Measurements from ENCODE around the gene CLNK.

The CLNK gene

DNA sequence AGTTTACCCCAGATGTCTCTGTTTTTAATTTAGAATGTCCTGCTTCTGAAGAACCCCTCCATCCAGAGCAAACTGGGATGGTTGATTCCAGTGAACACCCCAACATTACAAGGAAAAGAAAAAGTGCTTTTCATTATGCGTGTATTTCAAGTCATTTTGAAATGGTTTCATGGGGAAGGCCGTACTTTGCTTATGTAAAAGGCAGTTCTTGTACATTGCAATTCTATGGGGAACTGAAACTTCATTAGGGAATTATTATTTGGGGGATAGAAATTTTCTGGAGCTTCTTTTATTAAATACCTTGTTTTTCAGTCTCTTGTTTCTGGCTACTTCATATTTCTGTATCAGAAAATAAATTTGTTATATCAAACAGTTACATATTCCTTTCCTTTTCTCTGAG, 130.4 kb downstream of the CLNK start:
- Histone ChIP-seq H3K4me1 (ENCODE audit: control insufficient read depth, insufficient read depth, low read length) (no peaks in the 10 kb centered on the region), H3K9me3 (ENCODE audit: control insufficient read depth in 2 of 2, low read length in 2 of 2) (no peaks in the 10 kb centered on the region), H3K4me3 (ENCODE audit: low read length in 2 of 2) (no peak overlapping the region), H3K27ac (ENCODE audit: low read length) (no peak overlapping the region), H3K36me3 (ENCODE audit: control insufficient read depth in 2 of 2, insufficient read depth in 2 of 2, low read length in 2 of 2) (no peaks in the 10 kb centered on the region), H3K9ac (ENCODE audit: low read length in 2 of 2) (no peak overlapping the region), H3K27me3 (ENCODE audit: control insufficient read depth in 1 of 2, insufficient read depth in 2 of 2, low read length in 2 of 2) (peaks cover 3% of the 10 kb centered on the region in 2 donors)

DNA sequence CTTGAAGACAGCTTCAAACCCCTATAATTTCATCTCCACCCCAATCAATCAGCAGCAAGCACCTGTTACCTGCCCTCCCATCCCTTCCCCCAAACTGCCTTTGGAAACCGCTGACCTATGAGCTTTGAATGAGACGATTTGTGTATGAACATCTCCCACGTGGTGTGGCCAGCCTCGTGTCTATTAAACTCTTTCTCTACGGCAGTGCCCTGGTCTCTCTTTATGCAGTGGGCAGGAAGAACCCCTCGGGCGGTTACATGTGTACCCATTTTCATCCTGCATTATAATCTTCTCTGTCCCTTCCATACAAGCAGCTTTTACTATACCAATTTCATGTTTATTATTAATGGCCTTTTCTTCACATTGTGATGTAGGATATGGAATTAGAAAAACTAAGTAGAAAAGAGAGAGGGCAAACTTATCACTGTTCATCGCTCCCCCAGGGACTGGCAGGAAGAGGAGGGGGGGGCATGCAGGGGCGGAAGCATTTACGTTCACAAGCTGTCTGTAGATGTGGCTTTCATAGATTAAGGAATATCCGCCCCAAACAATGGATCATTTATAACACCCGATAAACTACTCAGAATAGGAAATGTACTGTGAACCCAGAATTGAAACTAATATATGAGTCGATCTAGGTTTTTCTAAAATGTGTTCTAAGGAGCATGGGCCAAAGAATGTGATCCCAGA, 131.8 kb downstream of the CLNK start:
- H3K36me3 ChIP-seq (ENCODE audit: control insufficient read depth in 2 of 2, insufficient read depth in 2 of 2, low read length in 2 of 2) = no peaks in the 10 kb centered on the region
- no peaks in the 10 kb centered on the region for H3K9me3 ChIP-seq (ENCODE audit: control insufficient read depth in 2 of 2, low read length in 2 of 2)
- H3K27ac ChIP-seq (ENCODE audit: low read length) = no peak overlapping the region
- H3K4me3 ChIP-seq (ENCODE audit: low read length in 2 of 2) = no peak overlapping the region
- no peaks in the 10 kb centered on the region for H3K4me1 ChIP-seq (ENCODE audit: control insufficient read depth, insufficient read depth, low read length)
- H3K9ac ChIP-seq (ENCODE audit: low read length in 2 of 2) = no peak overlapping the region
- peaks cover 0 to 3% of the 10 kb centered on the region in 2 donors for H3K27me3 ChIP-seq (ENCODE audit: control insufficient read depth in 1 of 2, insufficient read depth in 2 of 2, low read length in 2 of 2)

DNA sequence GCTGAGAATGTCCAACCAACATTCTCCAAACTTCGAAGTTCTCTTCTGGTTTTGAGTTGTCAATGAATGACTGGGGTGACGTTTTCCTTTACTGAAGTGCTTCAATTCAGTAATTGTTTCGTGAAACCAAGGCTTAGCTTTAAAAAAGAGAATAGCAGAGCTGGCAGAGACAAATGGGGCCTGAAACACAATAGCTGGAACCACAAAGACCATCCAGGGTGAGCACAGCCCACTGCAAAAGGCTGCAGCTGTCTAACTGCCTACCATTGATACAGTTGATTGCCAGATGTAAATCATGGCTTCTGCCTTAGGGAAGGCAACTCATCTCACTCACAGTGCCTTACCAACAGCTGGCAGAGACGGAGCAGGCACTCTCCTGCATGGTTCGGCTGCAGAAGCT, 148.7 kb downstream of the CLNK start:
- Histone ChIP-seq H3K9ac (ENCODE audit: low read length in 2 of 2) (no peak overlapping the region), H3K4me1 (ENCODE audit: control insufficient read depth, insufficient read depth, low read length) (no peaks in the 10 kb centered on the region), H3K27me3 (ENCODE audit: control insufficient read depth in 1 of 2, insufficient read depth in 2 of 2, low read length in 2 of 2) (peaks cover 0 to 2% of the 10 kb centered on the region in 2 donors), H3K9me3 (ENCODE audit: control insufficient read depth in 2 of 2, low read length in 2 of 2) (no peaks in the 10 kb centered on the region), H3K36me3 (ENCODE audit: control insufficient read depth in 2 of 2, insufficient read depth in 2 of 2, low read length in 2 of 2) (no peaks in the 10 kb centered on the region), H3K4me3 (ENCODE audit: low read length in 2 of 2) (no peak overlapping the region), H3K27ac (ENCODE audit: low read length) (no peak overlapping the region)

DNA sequence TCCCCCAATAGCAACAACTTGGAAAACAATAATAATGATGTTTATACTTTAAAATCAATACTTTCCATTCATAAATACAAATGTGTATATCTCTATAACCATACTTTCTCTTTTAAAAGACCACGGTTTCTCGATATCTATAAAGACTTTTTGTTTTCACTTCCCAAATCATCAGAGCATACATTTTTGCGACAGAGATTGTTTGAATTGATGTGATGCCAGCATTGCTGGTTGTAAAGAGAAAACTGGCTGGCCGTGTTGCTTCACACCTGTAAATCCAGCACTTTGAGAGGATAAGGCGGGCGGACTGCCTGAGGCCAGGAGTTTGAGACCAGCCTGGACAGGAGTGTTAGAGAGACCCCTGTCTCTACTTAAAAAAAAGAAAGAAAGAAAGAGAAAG, 149.7 kb downstream of the CLNK start:
- no peak overlapping the region for H3K9ac ChIP-seq (ENCODE audit: low read length in 2 of 2)
- H3K9me3 ChIP-seq (ENCODE audit: control insufficient read depth in 2 of 2, low read length in 2 of 2) = no peaks in the 10 kb centered on the region
- no peaks in the 10 kb centered on the region for H3K36me3 ChIP-seq (ENCODE audit: control insufficient read depth in 2 of 2, insufficient read depth in 2 of 2, low read length in 2 of 2)
- peaks cover 0 to 2% of the 10 kb centered on the region in 2 donors for H3K27me3 ChIP-seq (ENCODE audit: control insufficient read depth in 1 of 2, insufficient read depth in 2 of 2, low read length in 2 of 2)
- H3K4me1 ChIP-seq (ENCODE audit: control insufficient read depth, insufficient read depth, low read length) = no peaks in the 10 kb centered on the region
- no peak overlapping the region for H3K27ac ChIP-seq (ENCODE audit: low read length)
- no peak overlapping the region for H3K4me3 ChIP-seq (ENCODE audit: low read length in 2 of 2)

DNA sequence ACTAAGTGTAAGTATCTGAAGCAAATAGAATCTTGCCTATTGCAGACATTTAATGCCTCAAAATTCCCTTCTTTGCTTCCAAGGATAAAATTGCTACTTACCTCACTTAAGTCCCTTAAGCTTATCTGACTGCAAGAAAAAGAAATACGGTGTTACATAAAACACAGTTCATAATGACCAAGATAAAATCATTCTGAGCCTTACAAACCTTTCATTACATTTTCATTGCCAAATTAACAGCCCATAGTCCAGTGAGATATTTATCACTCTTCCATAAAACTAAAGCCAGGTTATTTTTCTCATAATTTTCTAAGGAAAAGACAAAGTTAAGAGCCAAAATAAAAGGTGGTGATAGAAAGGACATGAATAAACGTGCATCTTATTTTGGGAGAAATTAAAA, 152.4 kb downstream of the CLNK start:
- H3K4me1 ChIP-seq (ENCODE audit: control insufficient read depth, insufficient read depth, low read length) = no peaks in the 10 kb centered on the region
- H3K9ac ChIP-seq (ENCODE audit: low read length in 2 of 2) = no peak overlapping the region
- peaks cover 0 to 2% of the 10 kb centered on the region in 2 donors for H3K27me3 ChIP-seq (ENCODE audit: control insufficient read depth in 1 of 2, insufficient read depth in 2 of 2, low read length in 2 of 2)
- H3K4me3 ChIP-seq (ENCODE audit: low read length in 2 of 2) = no peak overlapping the region
- H3K27ac ChIP-seq (ENCODE audit: low read length) = no peak overlapping the region
- no peaks in the 10 kb centered on the region for H3K9me3 ChIP-seq (ENCODE audit: control insufficient read depth in 2 of 2, low read length in 2 of 2)
- no peaks in the 10 kb centered on the region for H3K36me3 ChIP-seq (ENCODE audit: control insufficient read depth in 2 of 2, insufficient read depth in 2 of 2, low read length in 2 of 2)

DNA sequence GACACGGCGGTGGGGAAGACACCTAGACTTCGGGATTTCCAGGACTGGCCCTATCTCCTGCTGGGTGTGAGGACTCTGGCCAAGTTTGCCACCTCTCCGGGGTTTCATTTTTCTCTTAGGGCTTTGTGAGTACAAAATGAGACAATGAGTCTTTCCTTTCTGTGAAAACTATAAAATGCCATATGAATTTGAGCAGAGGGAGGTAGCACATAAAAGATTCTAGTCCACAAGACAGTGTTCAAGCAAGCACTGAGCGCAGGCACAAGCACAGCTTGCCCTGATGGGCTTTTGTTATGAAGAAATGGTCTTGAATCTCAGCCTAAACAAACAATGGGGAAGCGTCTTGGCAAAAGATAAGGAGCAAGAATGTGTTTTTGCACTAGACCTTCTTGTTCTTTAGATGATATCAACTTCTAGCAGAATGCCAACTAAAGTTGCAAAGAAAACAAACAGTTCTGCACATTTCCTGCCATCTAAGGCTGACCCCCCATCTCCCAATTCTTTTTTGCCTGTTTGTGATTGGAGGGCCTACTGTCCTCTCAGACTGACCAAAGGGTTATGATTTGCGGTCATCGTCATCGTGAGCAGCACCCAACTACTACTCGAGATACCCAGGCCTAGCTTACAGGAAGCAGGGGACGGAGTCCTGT, 154.3 kb downstream of the CLNK start:
- Histone ChIP-seq H3K27me3 (ENCODE audit: control insufficient read depth in 1 of 2, insufficient read depth in 2 of 2, low read length in 2 of 2) (no peaks in the 10 kb centered on the region), H3K9me3 (ENCODE audit: control insufficient read depth in 2 of 2, low read length in 2 of 2) (no peaks in the 10 kb centered on the region), H3K27ac (ENCODE audit: low read length) (no peak overlapping the region), H3K9ac (ENCODE audit: low read length in 2 of 2) (no peak overlapping the region), H3K36me3 (ENCODE audit: control insufficient read depth in 2 of 2, insufficient read depth in 2 of 2, low read length in 2 of 2) (no peaks in the 10 kb centered on the region), H3K4me3 (ENCODE audit: low read length in 2 of 2) (no peak overlapping the region), H3K4me1 (ENCODE audit: control insufficient read depth, insufficient read depth, low read length) (no peaks in the 10 kb centered on the region)

DNA sequence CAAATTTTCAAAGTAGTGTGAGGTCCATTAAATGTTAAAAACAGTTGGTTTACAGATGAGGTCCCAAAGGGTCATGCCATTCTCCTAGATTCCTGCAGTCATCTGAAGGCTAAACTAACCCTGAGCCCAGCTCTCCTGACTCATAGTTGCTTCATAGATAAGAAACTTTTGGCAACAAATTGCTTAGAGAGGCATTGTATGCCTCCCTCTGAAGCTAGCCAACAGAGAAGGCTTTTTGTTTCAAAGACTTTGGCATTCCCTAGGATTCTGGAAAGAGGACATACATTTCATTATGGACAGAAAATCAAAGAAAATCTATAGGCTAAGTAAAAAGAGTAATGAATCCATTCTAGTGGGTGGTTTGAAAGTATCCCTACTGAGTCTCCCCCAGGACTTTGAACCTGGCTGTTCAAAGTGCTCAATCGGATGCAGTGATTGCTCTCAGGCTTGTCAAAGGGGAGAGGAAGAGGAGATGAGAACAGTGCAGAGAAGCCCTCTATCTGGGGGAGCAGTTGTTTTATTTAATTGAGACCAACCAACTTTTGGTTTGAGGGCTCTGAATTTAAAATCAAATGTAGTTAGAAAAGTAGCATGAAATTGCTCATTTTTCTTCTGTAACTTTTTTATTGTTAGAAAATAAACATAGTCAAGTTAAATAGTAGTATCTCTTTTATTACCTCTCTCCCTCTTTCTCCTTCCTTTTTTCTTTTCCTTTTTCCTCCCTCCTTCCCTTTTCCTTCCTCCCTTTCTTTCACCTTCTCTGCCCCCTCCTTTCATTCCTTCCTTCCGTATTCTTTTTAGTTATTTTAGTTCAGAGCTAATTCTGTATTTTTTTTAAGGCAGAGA, 155.1 kb downstream of the CLNK start:
- Histone ChIP-seq H3K27ac (ENCODE audit: low read length) (no peak overlapping the region), H3K9me3 (ENCODE audit: control insufficient read depth in 2 of 2, low read length in 2 of 2) (no peaks in the 10 kb centered on the region), H3K4me1 (ENCODE audit: control insufficient read depth, insufficient read depth, low read length) (no peaks in the 10 kb centered on the region)

DNA sequence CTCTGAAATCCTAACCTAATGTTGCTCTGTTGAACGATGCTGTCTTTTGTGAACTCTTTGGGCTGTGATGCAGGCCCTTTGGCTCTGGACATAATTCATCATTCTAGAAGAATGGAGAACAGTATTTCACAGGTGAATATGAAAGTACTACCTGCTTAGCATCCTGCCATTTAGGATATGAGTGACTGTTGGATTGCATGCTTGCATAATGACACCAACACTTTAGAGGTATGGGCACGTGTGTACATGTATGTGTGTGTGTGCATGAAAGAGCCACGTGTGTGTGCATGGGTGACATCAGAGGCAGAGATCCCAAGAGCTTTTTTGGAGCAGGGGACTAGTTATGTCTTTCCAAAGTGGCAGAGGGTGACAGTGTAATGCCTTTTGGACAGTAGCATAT, 157.1 kb downstream of the CLNK start:
- H3K9ac ChIP-seq (ENCODE audit: low read length in 2 of 2) = no peak overlapping the region
- no peak overlapping the region for H3K27ac ChIP-seq (ENCODE audit: low read length)
- H3K36me3 ChIP-seq (ENCODE audit: control insufficient read depth in 2 of 2, insufficient read depth in 2 of 2, low read length in 2 of 2) = no peaks in the 10 kb centered on the region
- no peaks in the 10 kb centered on the region for H3K4me1 ChIP-seq (ENCODE audit: control insufficient read depth, insufficient read depth, low read length)
- H3K9me3 ChIP-seq (ENCODE audit: control insufficient read depth in 2 of 2, low read length in 2 of 2) = no peaks in the 10 kb centered on the region
- no peaks in the 10 kb centered on the region for H3K27me3 ChIP-seq (ENCODE audit: control insufficient read depth in 1 of 2, insufficient read depth in 2 of 2, low read length in 2 of 2)
- H3K4me3 ChIP-seq (ENCODE audit: low read length in 2 of 2) = no peak overlapping the region

More for the DNA sequence above, 155.1 kb downstream of the CLNK start:
- Histone ChIP-seq H3K36me3 (ENCODE audit: control insufficient read depth in 2 of 2, insufficient read depth in 2 of 2, low read length in 2 of 2) (no peaks in the 10 kb centered on the region), H3K9ac (ENCODE audit: low read length in 2 of 2) (no peak overlapping the region), H3K27me3 (ENCODE audit: control insufficient read depth in 1 of 2, insufficient read depth in 2 of 2, low read length in 2 of 2) (no peaks in the 10 kb centered on the region), H3K4me3 (ENCODE audit: low read length in 2 of 2) (no peak overlapping the region)

DNA sequence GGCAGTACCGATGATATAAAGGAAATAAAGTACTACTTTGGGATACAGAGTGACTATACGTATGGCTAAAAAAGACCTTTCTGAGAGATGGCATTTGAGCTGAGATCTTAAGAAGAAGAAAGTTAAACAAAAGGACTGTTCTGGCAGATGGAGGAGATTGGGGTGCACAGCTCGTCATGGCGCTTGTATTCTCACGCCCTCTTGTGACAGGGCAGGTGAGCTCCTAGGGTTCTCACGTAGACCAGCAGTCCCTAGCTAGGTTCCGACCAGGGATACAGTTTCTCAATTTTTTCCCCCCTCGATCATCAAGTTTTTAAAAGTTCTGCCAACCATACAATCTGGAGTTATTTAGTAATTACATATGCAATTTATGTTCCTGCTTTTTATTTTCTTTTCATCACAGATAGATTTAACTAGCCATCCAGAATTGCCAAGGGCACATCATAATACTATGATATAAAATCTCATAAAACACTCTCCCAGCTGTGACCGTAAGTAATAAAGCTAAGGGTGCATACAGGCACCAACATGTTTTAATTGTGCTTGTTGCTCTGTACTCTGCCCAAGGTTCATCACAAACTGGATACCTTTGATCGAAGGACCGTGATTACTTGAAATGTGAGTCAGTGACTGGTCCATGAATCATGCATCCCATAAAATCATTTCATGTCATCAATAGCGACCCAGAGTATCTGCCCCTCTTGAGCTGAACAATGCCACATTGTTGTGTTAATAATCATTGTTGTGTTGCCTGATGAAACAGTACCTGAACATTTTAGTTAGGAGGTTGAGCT, 157.9 kb downstream of the CLNK start:
- Histone ChIP-seq H3K4me3 (ENCODE audit: low read length in 2 of 2) (no peak overlapping the region), H3K9ac (ENCODE audit: low read length in 2 of 2) (no peak overlapping the region), H3K27me3 (ENCODE audit: control insufficient read depth in 1 of 2, insufficient read depth in 2 of 2, low read length in 2 of 2) (no peaks in the 10 kb centered on the region), H3K27ac (ENCODE audit: low read length) (no peak overlapping the region), H3K36me3 (ENCODE audit: control insufficient read depth in 2 of 2, insufficient read depth in 2 of 2, low read length in 2 of 2) (no peaks in the 10 kb centered on the region), H3K4me1 (ENCODE audit: control insufficient read depth, insufficient read depth, low read length) (no peaks in the 10 kb centered on the region), H3K9me3 (ENCODE audit: control insufficient read depth in 2 of 2, low read length in 2 of 2) (no peaks in the 10 kb centered on the region)

DNA sequence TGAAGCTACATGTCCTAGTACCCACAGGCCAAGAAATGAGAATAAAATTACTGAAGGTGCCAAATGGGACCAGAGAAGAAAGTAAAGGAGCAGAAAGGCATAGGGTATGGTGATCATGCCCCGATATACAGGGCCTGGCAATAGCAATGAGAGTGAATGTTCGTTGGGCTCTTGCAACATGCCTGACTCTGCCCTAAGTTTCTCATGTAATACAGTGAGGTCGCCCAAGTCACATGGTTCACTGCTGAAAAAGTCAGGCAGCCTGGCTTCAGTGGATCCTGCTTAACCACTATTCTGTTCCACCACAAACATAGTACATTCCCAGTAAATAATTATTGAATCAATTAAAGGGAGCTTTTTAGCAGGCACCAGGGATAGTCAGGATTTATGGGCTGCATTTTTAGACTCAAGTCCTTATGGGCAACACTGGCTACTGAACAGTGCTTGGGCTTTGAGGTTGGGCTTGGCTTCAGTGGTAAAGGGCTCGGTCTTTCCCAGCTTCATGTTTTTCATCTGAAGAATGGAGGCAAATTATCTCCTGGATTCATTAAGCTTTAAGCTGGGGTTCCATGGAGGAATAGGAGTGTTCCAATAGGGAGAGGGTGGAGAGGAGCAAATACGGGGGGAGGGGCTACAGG, 160.3 kb downstream of the CLNK start:
- Histone ChIP-seq H3K27ac (ENCODE audit: low read length) (no peak overlapping the region), H3K36me3 (ENCODE audit: control insufficient read depth in 2 of 2, insufficient read depth in 2 of 2, low read length in 2 of 2) (no peaks in the 10 kb centered on the region), H3K9ac (ENCODE audit: low read length in 2 of 2) (no peak overlapping the region), H3K27me3 (ENCODE audit: control insufficient read depth in 1 of 2, insufficient read depth in 2 of 2, low read length in 2 of 2) (no peaks in the 10 kb centered on the region), H3K9me3 (ENCODE audit: control insufficient read depth in 2 of 2, low read length in 2 of 2) (no peaks in the 10 kb centered on the region), H3K4me3 (ENCODE audit: low read length in 2 of 2) (no peak overlapping the region), H3K4me1 (ENCODE audit: control insufficient read depth, insufficient read depth, low read length) (no peaks in the 10 kb centered on the region)
